Neuronal stem cell (in vitro differentiated cells): Measurements from ENCODE around the gene AFAP1.

Experiments used
- DNase-seq: peaks from one replicate; pipeline ENCODE4 v3.0.0-alpha.2; 2013; ENCODE audit warnings: low spot score
- H2AFZ ChIP-seq: one replicate; pipeline ENCODE4 v1.6.1; 2013; ENCODE audit warnings: mild to moderate bottlenecking, low read length, inconsistent platforms
- H2AK5ac ChIP-seq: 2 replicates; pipeline ENCODE4 v1.6.1; 2013; ENCODE audit warnings: low read depth, mild to moderate bottlenecking, inconsistent platforms, low read length, moderate library complexity, mixed read lengths
- H2BK120ac ChIP-seq: 2 replicates; pipeline ENCODE4 v1.6.1; 2013; ENCODE audit warnings: low read depth, mild to moderate bottlenecking, inconsistent platforms, low read length, moderate library complexity, mixed read lengths
- H2BK12ac ChIP-seq: one replicate; pipeline ENCODE4 v1.6.1; 2013; ENCODE audit warnings: low read length, inconsistent platforms
- H2BK15ac ChIP-seq: 2 replicates; pipeline ENCODE4 v1.6.1; 2013; ENCODE audit warnings: mild to moderate bottlenecking, low read length, inconsistent platforms, mixed read lengths
- H2BK5ac ChIP-seq: one replicate; pipeline ENCODE4 v1.6.1; 2013; ENCODE audit warnings: inconsistent platforms, mild to moderate bottlenecking, low read length, moderate library complexity
- H3K14ac ChIP-seq: one replicate; pipeline ENCODE4 v1.6.1; 2013; ENCODE audit warnings: low read length, inconsistent platforms
- H3K18ac ChIP-seq: 2 replicates; pipeline ENCODE4 v1.6.1; 2013; ENCODE audit warnings: low read length, inconsistent platforms
- H3K23ac ChIP-seq: 2 replicates; pipeline ENCODE4 v1.6.1; 2013; ENCODE audit warnings: low read depth, mild to moderate bottlenecking, mixed read lengths, low read length, inconsistent platforms; ENCODE audit not compliant: poor library complexity
- H3K27ac ChIP-seq: replicated peaks from 3 replicates; pipeline ENCODE4 v1.5.1; 2013; ENCODE audit warnings: low read length, inconsistent platforms
- H3K27me3 ChIP-seq, 3 experiments: 2 replicates each; pipeline ENCODE4 v1.6.1; 2013; ENCODE audit warnings: low read length in 3 of 3, mild to moderate bottlenecking in 2 of 3, inconsistent platforms in 1 of 3, low read depth in 1 of 3, mixed read lengths in 1 of 3, moderate library complexity in 1 of 3; ENCODE audit not compliant: control insufficient read depth in 3 of 3, insufficient read depth in 3 of 3
- H3K36me3 ChIP-seq, 2 donors: replicated peaks in 1 of 2; 2 replicates each; pipeline ENCODE4 v1.6.1; 2013; ENCODE audit warnings: low read length in 2 of 2; ENCODE audit not compliant: control insufficient read depth in 2 of 2, insufficient read depth in 2 of 2
- H3K4ac ChIP-seq: 2 replicates; pipeline ENCODE4 v1.6.1; 2013; ENCODE audit warnings: inconsistent platforms, mild to moderate bottlenecking, low read length, moderate library complexity
- H3K4me1 ChIP-seq, 2 donors: 1 replicate in 1 of 2; 2 replicates in 1 of 2; pipeline ENCODE4 v1.6.1; 2013; ENCODE audit warnings: low read length in 2 of 2, low read depth in 1 of 2; ENCODE audit not compliant: control insufficient read depth in 2 of 2, insufficient read depth in 1 of 2
- H3K4me2 ChIP-seq: one replicate; pipeline ENCODE4 v1.6.1; 2013; ENCODE audit warnings: mild to moderate bottlenecking, low read length, inconsistent platforms; ENCODE audit not compliant: insufficient read depth, poor library complexity, severe bottlenecking
- H3K4me3 ChIP-seq, 2 donors: 2 replicates each; pipeline ENCODE4 v1.5.1; 2013; ENCODE audit warnings: low read length in 2 of 2, mild to moderate bottlenecking in 2 of 2, inconsistent platforms in 1 of 2, moderate library complexity in 1 of 2
- H3K79me1 ChIP-seq: one replicate; pipeline ENCODE4 v1.6.1; 2013; ENCODE audit warnings: low read depth, mild to moderate bottlenecking, inconsistent platforms, low read length, moderate library complexity
- H3K9ac ChIP-seq: one replicate; pipeline ENCODE4 v1.6.1; 2013; ENCODE audit warnings: mild to moderate bottlenecking, low read depth, low read length, inconsistent platforms; ENCODE audit not compliant: poor library complexity
- H3K9me3 ChIP-seq, 2 donors: replicated peaks in 1 of 2; 2 replicates each; pipeline versions ENCODE3 to v1.6.1; 2013; ENCODE audit warnings: low read length in 2 of 2, mild to moderate bottlenecking in 2 of 2, inconsistent platforms in 1 of 2, low read depth in 1 of 2, mixed read lengths in 1 of 2, moderate library complexity in 1 of 2; ENCODE audit not compliant: control insufficient read depth in 2 of 2, insufficient read depth in 1 of 2
- H4K8ac ChIP-seq: one replicate; pipeline ENCODE4 v1.6.1; 2013; ENCODE audit warnings: low read depth, mild to moderate bottlenecking, inconsistent platforms, low read length, moderate library complexity
- H4K91ac ChIP-seq: one replicate; pipeline ENCODE4 v1.6.1; 2013; ENCODE audit warnings: low read length, low read depth, mild to moderate bottlenecking, inconsistent platforms; ENCODE audit not compliant: poor library complexity
- WGBS, 2 donors: extraction: QIAGEN DNeasy Blood & Tissue Kit; methylation state at CpG; one replicate each; pipeline ENCODE4 v1.1.7; 2013; ENCODE audit warnings: missing lambda C conversion rate in 2 of 2, mixed read lengths in 1 of 2; ENCODE audit not compliant: insufficient read length in 2 of 2, insufficient replicate concordance in 1 of 2; ENCODE audit errors: extremely low coverage in 2 of 2; 5-methylcytosine and 5-hydroxymethylcytosine counted together

The AFAP1 gene

GRCh38 chr4:7956934-7957656 lies 17.4 kb upstream of the AFAP1 start:
- H3K4ac ChIP-seq = no peak overlapping the region
- H3K14ac ChIP-seq = no peak overlapping the region
- no peak overlapping the region for H3K4me3 ChIP-seq
- H3K4me1 ChIP-seq = peaks cover 6% of the 10 kb centered on the region in 2 donors
- H2AK5ac ChIP-seq = no peak overlapping the region
- no peak overlapping the region for H3K4me2 ChIP-seq
- H4K8ac ChIP-seq = no peak overlapping the region
- no peak overlapping the region for H2BK120ac ChIP-seq
- no peak for DNase-seq
- no peaks in the 10 kb centered on the region for H3K27me3 ChIP-seq
- no peak overlapping the region for H3K27ac ChIP-seq
- no peak overlapping the region for H3K9ac ChIP-seq
- no peaks in the 10 kb centered on the region for H3K9me3 ChIP-seq
- H2BK12ac ChIP-seq = no peak overlapping the region
- no peaks in the 10 kb centered on the region for H3K36me3 ChIP-seq
- H3K18ac ChIP-seq = no peak overlapping the region
- H3K79me1 ChIP-seq = no peaks in the 10 kb centered on the region
- H2BK15ac ChIP-seq = no peak overlapping the region
- no peak overlapping the region for H2BK5ac ChIP-seq
- H3K23ac ChIP-seq = no peak overlapping the region
- no peak overlapping the region for H2AFZ ChIP-seq
- no CpG with 5 or more reads among the region's 11 CpGs for WGBS, 2 donors
- no peak overlapping the region for H4K91ac ChIP-seq

DNA sequence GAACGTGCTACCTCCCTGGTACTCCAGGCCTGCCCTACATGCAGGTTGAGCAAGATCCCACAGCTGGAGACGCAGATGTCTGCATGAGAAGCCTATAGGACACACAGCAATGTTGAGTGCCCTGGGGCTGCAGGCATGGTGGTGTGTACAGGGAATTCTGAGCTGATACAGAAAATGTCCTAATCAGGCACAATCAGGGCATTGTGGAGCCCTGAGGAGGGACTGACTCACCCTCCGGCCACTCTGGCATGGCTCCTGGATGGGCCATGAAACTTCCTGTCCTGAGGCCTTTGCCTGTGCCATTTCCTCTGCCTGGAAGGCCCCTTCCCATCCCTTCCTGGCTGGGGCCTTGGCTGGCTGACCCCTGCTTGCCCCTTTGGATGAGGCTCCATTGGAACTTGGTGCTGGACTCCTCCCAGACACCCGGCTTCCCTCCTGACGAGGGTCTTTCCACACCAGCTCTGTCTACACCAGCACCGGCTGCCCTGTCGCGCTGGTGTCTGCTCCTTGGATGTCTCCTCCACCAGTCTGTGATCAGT lies 16.7 kb upstream of the AFAP1 start:
- Histone ChIP-seq H2BK5ac (no peak overlapping the region), H3K27me3 (no peaks in the 10 kb centered on the region), H2BK120ac (no peak overlapping the region), H2BK12ac (no peak overlapping the region), H3K79me1 (no peaks in the 10 kb centered on the region), H3K9ac (no peak overlapping the region), H3K4me2 (no peak overlapping the region), H3K36me3 (no peaks in the 10 kb centered on the region), H4K91ac (no peak overlapping the region), H3K27ac (no peak overlapping the region), H3K4ac (no peak overlapping the region), H3K4me3 (no peak overlapping the region), H3K9me3 (no peaks in the 10 kb centered on the region), H3K14ac (no peak overlapping the region), H2BK15ac (peak overlapping the region; percentile 3), H2AK5ac (no peak overlapping the region), H3K23ac (no peak overlapping the region), H3K18ac (no peak overlapping the region), H4K8ac (no peak overlapping the region), H2AFZ (no peak overlapping the region), H3K4me1 (peaks cover 6% of the 10 kb centered on the region in 2 donors)
- no CpG with 5 or more reads among the region's 8 CpGs for WGBS, 2 donors
- DNase-seq = no peak

GRCh38 chr4:7955393-7955792 lies 15.7 kb upstream of the AFAP1 start:
- H3K23ac ChIP-seq = no peak overlapping the region
- no peak overlapping the region for H3K14ac ChIP-seq
- no peak overlapping the region for H2BK5ac ChIP-seq
- H3K27me3 ChIP-seq = no peaks in the 10 kb centered on the region
- H2BK15ac ChIP-seq = no peak overlapping the region
- no CpG with 5 or more reads among the region's 4 CpGs for WGBS, 2 donors
- no peaks in the 10 kb centered on the region for H3K36me3 ChIP-seq
- no peak overlapping the region for H4K8ac ChIP-seq
- H3K9ac ChIP-seq = no peak overlapping the region
- DNase-seq = no peak
- H3K18ac ChIP-seq = no peak overlapping the region
- no peak overlapping the region for H2BK120ac ChIP-seq
- H3K27ac ChIP-seq = no peak overlapping the region
- no peak overlapping the region for H2BK12ac ChIP-seq
- no peak overlapping the region for H3K4me3 ChIP-seq
- H3K4ac ChIP-seq = no peak overlapping the region
- no peak overlapping the region for H4K91ac ChIP-seq
- H3K9me3 ChIP-seq = no peaks in the 10 kb centered on the region
- no peak overlapping the region for H3K4me2 ChIP-seq
- no peak overlapping the region for H2AK5ac ChIP-seq
- H3K4me1 ChIP-seq = peaks cover 0 to 2% of the 10 kb centered on the region in 2 donors
- H3K79me1 ChIP-seq = no peaks in the 10 kb centered on the region
- H2AFZ ChIP-seq = no peak overlapping the region

DNA sequence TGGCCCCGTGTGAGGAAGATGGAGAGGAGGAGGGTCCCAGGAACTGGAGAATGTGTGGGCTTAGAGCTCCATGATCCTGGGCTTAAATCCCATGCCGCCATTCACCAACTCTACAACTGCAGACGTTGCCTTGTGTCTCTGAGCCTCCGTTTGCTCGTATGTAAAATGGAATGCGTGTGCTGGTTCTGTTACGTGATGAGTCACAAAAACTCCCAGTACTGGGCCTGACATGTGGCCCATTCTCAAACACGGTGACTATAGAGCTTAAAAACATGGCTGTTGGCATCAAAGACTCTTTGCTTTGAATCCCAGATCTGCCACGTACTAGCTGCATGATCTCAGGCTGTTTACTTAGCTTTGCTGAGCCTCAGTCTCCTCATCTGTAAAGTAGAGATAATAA lies 13.0 kb upstream of the AFAP1 start:
- no peak overlapping the region for H3K23ac ChIP-seq
- WGBS, 2 donors = no CpG with 5 or more reads among the region's 9 CpGs
- no peak overlapping the region for H2BK15ac ChIP-seq
- no peaks in the 10 kb centered on the region for H3K36me3 ChIP-seq
- H2BK120ac ChIP-seq = no peak overlapping the region
- no peaks in the 10 kb centered on the region for H3K79me1 ChIP-seq
- H3K4me3 ChIP-seq = no peak overlapping the region
- no peak overlapping the region for H3K14ac ChIP-seq
- H2AK5ac ChIP-seq = no peak overlapping the region
- no peak overlapping the region for H2BK5ac ChIP-seq
- DNase-seq = no peak
- H3K9me3 ChIP-seq = no peaks in the 10 kb centered on the region
- H3K4me1 ChIP-seq = no peaks in the 10 kb centered on the region
- H4K91ac ChIP-seq = no peak overlapping the region
- H4K8ac ChIP-seq = no peak overlapping the region
- no peak overlapping the region for H2BK12ac ChIP-seq
- no peak overlapping the region for H3K27ac ChIP-seq
- H3K9ac ChIP-seq = no peak overlapping the region
- no peak overlapping the region for H2AFZ ChIP-seq
- H3K4me2 ChIP-seq = no peak overlapping the region
- H3K4ac ChIP-seq = no peak overlapping the region
- peaks cover 0 to 9% (median 0%) of the 10 kb centered on the region in 3 experiments for H3K27me3 ChIP-seq
- no peak overlapping the region for H3K18ac ChIP-seq
